CD4-positive, alpha-beta T cell treated with Interferon alpha-2 for 1 hour (primary cell): ENCODE measurements around the gene AKT3.
A peak's percentile ranks its signal among the peaks of the same experiment; 100 is the strongest.

ENCODE experiments used
- DNase-seq, 2 donors: peaks; one replicate each; pipeline ENCODE4 v3.0.0-alpha.2; 2020 to 2022

The AKT3 gene

DNA sequence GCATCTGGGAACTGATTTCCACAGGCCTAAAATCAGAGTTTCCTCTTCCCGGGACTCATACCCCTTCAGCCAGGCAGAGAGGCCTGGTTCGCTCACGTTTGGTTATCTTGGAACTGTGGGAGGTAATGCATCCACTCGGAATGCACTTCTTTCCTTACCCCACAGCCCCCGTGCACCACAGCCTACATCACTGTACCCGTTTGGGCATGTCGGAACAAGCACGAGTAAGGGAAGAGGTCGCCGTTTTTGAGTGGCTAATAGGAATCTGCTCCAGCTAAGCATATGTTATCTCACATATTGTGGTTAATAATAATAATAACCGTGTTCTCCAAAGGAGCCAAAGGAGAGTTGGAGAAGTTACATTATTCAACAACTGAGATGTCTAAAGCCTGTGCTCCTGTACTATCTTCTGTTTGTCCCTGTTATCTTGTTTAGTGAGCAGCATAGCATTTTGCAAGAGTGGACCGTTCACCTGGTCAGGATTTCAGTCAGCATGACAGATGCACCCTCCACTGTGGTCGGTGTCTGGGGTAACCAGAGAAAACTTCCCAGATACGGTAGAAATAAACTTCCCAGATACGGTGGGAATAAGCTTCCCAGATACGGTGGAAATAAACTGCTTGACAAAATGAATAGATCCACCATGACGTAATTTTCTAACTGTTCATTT, 395.6 kb downstream of the AKT3 start:
- no peak for DNase-seq

GRCh38 chr1:243452092-243452491, 398.0 kb downstream of the AKT3 start:
- no peak for DNase-seq

GRCh38 chr1:243449373-243449772, 400.7 kb downstream of the AKT3 start:
- no peak for DNase-seq

- no peak for DNase-seq
These were observed 402.2 kb downstream of the AKT3 start for GRCh38 chr1:243447844-243448243.

- DNase-seq: peak in 1 of 2 donors; percentile 44
These were observed 402.7 kb downstream of the AKT3 start for GRCh38 chr1:243447347-243447746.

- DNase-seq: no peak
These were observed 406.5 kb downstream of the AKT3 start for GRCh38 chr1:243443557-243443956.

- no peak for DNase-seq
These were observed 408.4 kb downstream of the AKT3 start for GRCh38 chr1:243441601-243442000.

DNA sequence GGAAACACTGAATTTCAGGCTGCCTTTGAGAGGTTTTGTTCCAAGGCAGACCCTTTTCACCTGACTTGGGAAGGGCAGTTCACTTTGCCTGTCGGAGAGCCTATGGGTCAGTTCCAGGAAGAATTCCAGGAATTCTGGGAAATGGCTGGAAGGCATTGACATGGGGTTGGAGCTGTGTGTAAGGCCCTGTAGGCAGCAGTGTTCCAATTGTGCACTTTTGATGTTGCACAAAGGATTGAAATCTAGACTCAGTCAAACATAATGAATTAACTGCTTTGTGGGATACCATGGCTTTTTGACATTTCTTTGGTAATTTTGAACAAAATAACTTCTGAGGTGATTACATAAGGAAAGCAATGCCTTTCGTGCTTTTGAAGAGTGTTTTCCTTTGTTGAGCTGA, 409.6 kb downstream of the AKT3 start:
- DNase-seq: no peak

- no peak for DNase-seq
These were observed 411.2 kb downstream of the AKT3 start for GRCh38 chr1:243438815-243439214.
